Sigmoid colon (tissue), 7 donors: ENCODE data around the gene TOMM7. TPM values are rescaled to one million over a fixed set of nuclear protein-coding genes. Genes with fewer than 3 reads are reported as not detected.
A peak's percentile ranks its signal among the peaks of the same experiment; 100 is the strongest.

ENCODE experiments used
- DNase-seq: peaks from one replicate; pipeline ENCODE4 v3.0.0-alpha.2; 2019
- H3K27ac ChIP-seq, 4 donors: fragments of 200-600 bp; sonication (generic); one replicate each; pipeline ENCODE4 v1.5.1; 2016 to 2019; ENCODE audit warnings: mild to moderate bottlenecking in 1 of 4
- H3K27me3 ChIP-seq, 3 donors: fragments of 200-600 bp; sonication (generic); one replicate each; pipeline ENCODE4 v1.5.1; 2019; ENCODE audit warnings: mild to moderate bottlenecking in 1 of 3
- H3K36me3 ChIP-seq, 4 donors: fragments of 200-600 bp; sonication (generic); one replicate each; pipeline ENCODE4 v1.5.1; 2016 to 2019
- H3K4me1 ChIP-seq, 4 donors: fragments of 200-600 bp; sonication (generic); one replicate each; pipeline ENCODE4 v1.5.1; 2017 to 2019
- H3K4me3 ChIP-seq, 4 donors: fragments of 200-600 bp; sonication (generic); one replicate each; pipeline ENCODE4 v1.5.1; 2017 to 2019; ENCODE audit warnings: mild to moderate bottlenecking in 2 of 4, moderate library complexity in 1 of 4
- H3K9me3 ChIP-seq, 4 donors: fragments of 200-600 bp in 3 of 4; sonication (generic) in 3 of 4; one replicate each; pipeline versions ENCODE4 v1.5.1 to v1.6.1; 2013 to 2019
- EP300 ChIP-seq, 4 donors: sonication (generic); formaldehyde crosslinking; IDR thresholded peaks; one replicate each; pipeline ENCODE4 v1.6.1; 2017; ENCODE audit warnings: antibody characterized with exemption in 4 of 4
- POLR2A ChIP-seq, 2 donors: fragments of 450-650 bp; IDR thresholded peaks; one replicate each; pipeline ENCODE4 v1.6.1; 2016; ENCODE audit warnings: antibody characterized with exemption in 2 of 2, mild to moderate bottlenecking in 2 of 2, moderate library complexity in 2 of 2
- POLR2AphosphoS5 ChIP-seq, 4 donors: sonication (generic); formaldehyde crosslinking; IDR thresholded peaks; one replicate each; pipeline ENCODE4 v1.6.1; 2017; ENCODE audit warnings: antibody characterized with exemption in 4 of 4
- WGBS, 2 donors: extraction: QIAGEN DNeasy Blood & Tissue Kit; methylation state at CpG; one replicate each; pipeline ENCODE4 v1.1.7; 2013; 5-methylcytosine and 5-hydroxymethylcytosine counted together
- intact Hi-C: fragments of 100-400 bp; cut with DNase I; formaldehyde crosslinking; loops from one replicate; pipeline ENCODE4 v1.15.1; 2023
- polyA plus RNA-seq, 3 donors: library from polyadenylated mRNA; stranded (reverse); fragments of 200-250 nt; gene quantifications; one replicate each; pipeline ENCODE4 v1.2.3, GENCODE V29; 2013
- total RNA-seq, 4 donors: library from RNA; depleted of rRNA; stranded (reverse); fragments of >200 nt; gene quantifications; one replicate each; pipeline ENCODE4 v1.1.0, GENCODE V29; 2016
- TF ChIP-seq, protein P1 (sequence below), 4 experiments: fragments of 450-650 bp in 3 of 4; fragments of 200-600 bp in 1 of 4; IDR thresholded peaks; one replicate each; pipeline ENCODE4 v1.5.1; 2016 to 2019; ENCODE audit warnings: antibody characterized with exemption in 4 of 4, mild to moderate bottlenecking in 3 of 4, moderate library complexity in 2 of 4
- donor health status: healthy with polysubstance abuse.
- donor health status: Bipolar disorder and iron deficiency.
- donor health status: healthy.

Gene TOMM7
- total and polyA plus RNA-seq, 7 donors: 148 to 625 (median 326) TPM

DNA sequence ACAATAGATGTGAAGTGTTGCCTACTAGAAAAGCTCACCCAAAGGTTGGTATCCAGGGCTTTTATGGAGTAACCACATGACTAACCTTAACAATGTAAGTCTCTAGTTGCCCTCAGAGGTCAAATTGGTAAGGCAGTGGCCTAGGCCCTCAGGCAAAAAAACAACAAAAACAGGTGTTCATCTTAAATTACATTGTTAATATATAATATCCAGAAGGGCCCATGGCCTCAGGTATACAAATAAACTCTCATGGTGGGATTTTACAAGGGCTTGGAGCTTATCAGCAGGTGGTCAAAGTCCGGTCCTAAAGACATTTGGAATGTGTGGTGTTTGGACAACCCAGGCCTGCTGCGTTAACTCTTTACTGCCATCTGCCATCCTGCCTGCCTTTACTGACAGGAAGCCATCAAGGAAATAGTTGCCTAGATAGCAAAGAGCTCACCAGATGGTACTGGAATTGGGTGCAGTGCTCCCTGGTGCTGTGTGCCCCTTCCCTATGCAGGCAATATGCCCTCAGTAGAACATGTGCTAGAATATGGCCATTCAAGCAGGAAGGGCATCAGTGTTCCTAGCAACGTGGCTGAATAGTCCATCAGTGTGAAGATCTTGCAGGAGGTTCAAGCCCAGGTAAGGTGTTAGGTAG, 36.2 kb downstream of the TOMM7 start:
- H3K4me3 ChIP-seq: no peak overlapping the region
- H3K36me3 ChIP-seq: no peaks in the 10 kb centered on the region
- no peak for DNase-seq
- WGBS, 2 donors: 19 to 54% methylated on average over 3 of the region's 3 CpGs
- peaks cover 0 to under 1% (median 0%) of the 10 kb centered on the region in 4 donors for H3K4me1 ChIP-seq
- no peak overlapping the region for H3K27ac ChIP-seq
- H3K27me3 ChIP-seq: no peaks in the 10 kb centered on the region
- no peaks in the 10 kb centered on the region for H3K9me3 ChIP-seq
- intact Hi-C loops: loop anchor here (10.0 kb wide), 1 partner anchor 268 kb away; no protein-coding TSS in a partner anchor
- no peak for TF ChIP-seq POLR2AphosphoS5 (IDR thresholded peaks at IDR 0.05)
- TF ChIP-seq, protein P1, sequence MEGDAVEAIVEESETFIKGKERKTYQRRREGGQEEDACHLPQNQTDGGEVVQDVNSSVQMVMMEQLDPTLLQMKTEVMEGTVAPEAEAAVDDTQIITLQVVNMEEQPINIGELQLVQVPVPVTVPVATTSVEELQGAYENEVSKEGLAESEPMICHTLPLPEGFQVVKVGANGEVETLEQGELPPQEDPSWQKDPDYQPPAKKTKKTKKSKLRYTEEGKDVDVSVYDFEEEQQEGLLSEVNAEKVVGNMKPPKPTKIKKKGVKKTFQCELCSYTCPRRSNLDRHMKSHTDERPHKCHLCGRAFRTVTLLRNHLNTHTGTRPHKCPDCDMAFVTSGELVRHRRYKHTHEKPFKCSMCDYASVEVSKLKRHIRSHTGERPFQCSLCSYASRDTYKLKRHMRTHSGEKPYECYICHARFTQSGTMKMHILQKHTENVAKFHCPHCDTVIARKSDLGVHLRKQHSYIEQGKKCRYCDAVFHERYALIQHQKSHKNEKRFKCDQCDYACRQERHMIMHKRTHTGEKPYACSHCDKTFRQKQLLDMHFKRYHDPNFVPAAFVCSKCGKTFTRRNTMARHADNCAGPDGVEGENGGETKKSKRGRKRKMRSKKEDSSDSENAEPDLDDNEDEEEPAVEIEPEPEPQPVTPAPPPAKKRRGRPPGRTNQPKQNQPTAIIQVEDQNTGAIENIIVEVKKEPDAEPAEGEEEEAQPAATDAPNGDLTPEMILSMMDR (IDR thresholded peaks at IDR 0.05): no peak
- no peak for TF ChIP-seq POLR2A (IDR thresholded peaks at IDR 0.05)
- no peak for TF ChIP-seq EP300 (IDR thresholded peaks at IDR 0.05)

DNA sequence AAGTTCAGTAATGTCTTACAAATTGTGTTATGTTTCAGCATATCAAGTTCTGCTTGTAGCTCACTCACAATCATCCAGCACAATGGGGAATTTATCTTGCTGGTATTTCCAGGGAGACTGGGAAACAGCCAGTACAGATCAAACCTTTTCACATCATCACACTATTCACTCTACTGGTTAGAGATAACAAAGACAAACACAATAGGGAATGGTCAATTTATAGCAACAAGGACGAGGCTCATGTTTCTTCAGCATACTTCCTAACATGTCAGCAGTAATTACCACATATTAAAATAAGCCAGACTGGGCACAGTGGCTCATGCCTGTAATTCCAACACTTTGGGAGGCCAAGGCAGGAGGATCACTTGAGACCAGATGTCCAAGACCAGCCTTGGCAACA, 38.3 kb downstream of the TOMM7 start:
- Histone ChIP-seq H3K27me3 (no peaks in the 10 kb centered on the region), H3K36me3 (no peaks in the 10 kb centered on the region), H3K4me1 (peaks cover 0 to 3% (median 0%) of the 10 kb centered on the region in 4 donors), H3K27ac (no peak overlapping the region), H3K4me3 (no peak overlapping the region), H3K9me3 (no peaks in the 10 kb centered on the region)
- WGBS, 2 donors: 13 to 49% methylated on average over 1 of the region's 1 CpG
- no peak for DNase-seq
- intact Hi-C loops: loop anchor here (5.0 to 10.0 kb wide), 2 partner anchors 57 to 270 kb away; partner anchors contain the start of gene IL6
- TF ChIP-seq POLR2A (IDR thresholded peaks at IDR 0.05): no peak
- TF ChIP-seq POLR2AphosphoS5 (IDR thresholded peaks at IDR 0.05): no peak
- TF ChIP-seq, protein P1 (IDR thresholded peaks at IDR 0.05): no peak
- TF ChIP-seq EP300 (IDR thresholded peaks at IDR 0.05): no peak

DNA sequence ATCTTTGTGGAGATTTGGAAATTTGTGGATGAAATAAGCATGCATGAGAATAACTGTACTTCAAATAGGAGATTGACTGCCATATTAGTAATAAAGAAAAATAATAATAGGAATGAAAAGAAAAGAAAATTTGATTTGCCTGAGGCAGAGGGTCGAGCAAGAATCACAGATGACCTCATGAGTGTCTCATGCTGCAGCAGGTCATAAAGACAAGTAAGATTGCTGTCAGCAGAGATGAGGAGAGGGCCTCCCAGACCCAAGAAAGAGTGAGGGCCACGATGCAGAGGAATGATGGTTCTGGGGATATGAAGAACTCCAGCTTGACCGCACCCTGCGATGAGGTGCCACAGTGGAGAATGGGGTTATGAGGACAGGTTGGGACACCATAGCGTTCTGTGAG, 39.2 kb downstream of the TOMM7 start:
- H3K4me3 ChIP-seq: no peak overlapping the region
- DNase-seq: no peak
- H3K4me1 ChIP-seq: peaks cover 0 to 3% (median 0%) of the 10 kb centered on the region in 4 donors
- no peaks in the 10 kb centered on the region for H3K36me3 ChIP-seq
- H3K9me3 ChIP-seq: no peaks in the 10 kb centered on the region
- no peaks in the 10 kb centered on the region for H3K27me3 ChIP-seq
- H3K27ac ChIP-seq: no peak overlapping the region
- WGBS, 2 donors: 89% methylated on average over 5 of the region's 5 CpGs
- intact Hi-C loops: loop anchor here (5.0 to 10.0 kb wide), 2 partner anchors 56 to 271 kb away; partner anchors contain the start of gene IL6
- no peak for TF ChIP-seq EP300 (IDR thresholded peaks at IDR 0.05)
- no peak for TF ChIP-seq POLR2A (IDR thresholded peaks at IDR 0.05)
- TF ChIP-seq, protein P1 (IDR thresholded peaks at IDR 0.05): no peak
- no peak for TF ChIP-seq POLR2AphosphoS5 (IDR thresholded peaks at IDR 0.05)

DNA sequence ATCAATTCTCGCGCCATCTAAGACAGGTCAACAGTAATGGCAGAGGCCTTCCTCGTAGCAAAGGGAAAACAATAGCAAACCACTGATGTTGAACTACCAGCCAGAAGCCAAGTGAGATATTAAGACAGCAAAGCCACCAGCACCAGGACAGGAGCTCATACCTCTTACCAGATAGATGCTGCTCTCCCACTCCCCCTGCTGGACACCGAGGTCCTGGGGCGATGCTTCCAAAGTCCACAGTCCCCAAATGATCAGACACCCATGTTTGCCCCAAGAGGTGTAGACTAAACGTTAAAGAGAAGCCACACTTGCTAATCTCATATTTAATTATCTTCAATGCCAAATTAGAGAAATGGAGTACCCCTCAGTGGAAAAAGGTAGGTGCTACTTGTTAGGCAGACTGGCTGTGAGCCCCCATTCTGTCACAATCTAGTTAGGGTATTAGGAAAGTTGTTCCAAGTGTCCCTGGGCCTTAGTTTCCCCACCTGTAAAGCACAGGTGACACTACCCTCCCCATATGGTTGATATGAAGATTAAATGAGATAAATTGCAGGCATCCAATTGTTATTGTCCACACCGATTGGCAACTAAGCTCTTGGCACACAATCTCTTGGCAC, 39.9 kb downstream of the TOMM7 start:
- Histone ChIP-seq H3K36me3 (no peaks in the 10 kb centered on the region), H3K27me3 (no peaks in the 10 kb centered on the region), H3K27ac (no peak overlapping the region), H3K4me3 (no peak overlapping the region), H3K4me1 (peaks cover 0 to 3% (median 0%) of the 10 kb centered on the region in 4 donors), H3K9me3 (no peaks in the 10 kb centered on the region)
- intact Hi-C loops: loop anchor here (1.0 to 10.0 kb wide), 3 partner anchors 55 to 272 kb away; partner anchors contain the start of gene IL6
- WGBS, 2 donors: 51 to 55% methylated on average over 7 of the region's 7 CpGs
- DNase-seq: peak; percentile 77
- TF ChIP-seq POLR2A (IDR thresholded peaks at IDR 0.05) (no peak), EP300 (IDR thresholded peaks at IDR 0.05) (no peak), POLR2AphosphoS5 (IDR thresholded peaks at IDR 0.05) (no peak)
- TF ChIP-seq, protein P1 (IDR thresholded peaks at IDR 0.05): peak in 3 of 4 experiments; percentile 14 to 72 (median 53)
